Activated T-cell treated with anti-CD3 and anti-CD28 coated beads for 1 hour (primary cell): ENCODE measurements around the gene FOXA2.
"Not testable (repeated sequence)": the region's sequence is repeated elsewhere in the genome, so short reads cannot be mapped to it uniquely, and the experiment has no call there.

Experiments
- DNase-seq: peaks from one replicate; pipeline ENCODE4 v3.0.0-alpha.2; 2020; ENCODE audit warnings: low read depth

The FOXA2 gene

DNA sequence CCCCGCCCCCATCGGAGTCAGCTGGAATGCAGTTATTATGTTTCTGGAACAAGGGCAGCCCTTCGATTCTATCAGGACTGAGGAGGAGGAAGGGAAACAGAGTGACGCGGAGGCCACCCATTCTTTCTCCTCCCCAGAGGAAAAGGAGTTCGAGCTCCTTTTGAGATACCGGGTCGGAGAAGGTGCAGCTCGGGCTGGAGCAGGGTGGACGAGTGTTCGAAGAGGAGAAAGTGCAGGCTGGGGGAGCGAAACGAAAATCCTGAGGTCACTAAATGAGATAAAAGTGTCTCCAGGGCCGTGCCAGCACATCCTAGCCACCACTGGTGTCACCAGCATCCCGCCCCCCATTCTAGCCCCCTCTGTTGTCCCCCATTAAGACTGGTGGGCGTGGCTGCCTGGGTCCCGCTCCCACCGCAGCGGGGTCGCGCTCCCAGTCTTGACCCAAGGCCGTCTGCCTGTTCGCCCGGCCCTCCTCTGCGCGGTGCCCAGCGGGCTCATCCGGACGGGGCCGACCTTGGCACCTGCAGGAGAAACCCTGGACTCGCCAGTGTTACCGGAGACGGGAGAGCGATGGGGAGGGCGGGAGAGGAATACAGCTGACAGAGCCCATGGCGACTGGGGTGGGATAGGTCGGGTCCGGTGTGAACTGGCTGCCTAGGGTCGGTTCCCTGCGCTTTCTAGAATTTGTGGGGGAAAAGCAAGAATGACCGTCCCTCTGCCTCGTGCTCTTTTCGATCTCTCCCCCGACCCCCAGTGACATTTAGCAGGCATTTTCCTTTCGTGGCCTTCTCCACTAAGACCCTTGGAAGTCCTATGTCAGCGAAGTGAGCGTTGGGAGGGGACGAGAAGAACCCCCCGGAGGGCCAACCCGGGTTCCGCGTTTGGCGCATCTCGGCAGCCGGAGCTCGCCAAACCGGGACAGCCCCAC is 16.2 kb downstream of the FOXA2 start:
- no peak for DNase-seq

DNA sequence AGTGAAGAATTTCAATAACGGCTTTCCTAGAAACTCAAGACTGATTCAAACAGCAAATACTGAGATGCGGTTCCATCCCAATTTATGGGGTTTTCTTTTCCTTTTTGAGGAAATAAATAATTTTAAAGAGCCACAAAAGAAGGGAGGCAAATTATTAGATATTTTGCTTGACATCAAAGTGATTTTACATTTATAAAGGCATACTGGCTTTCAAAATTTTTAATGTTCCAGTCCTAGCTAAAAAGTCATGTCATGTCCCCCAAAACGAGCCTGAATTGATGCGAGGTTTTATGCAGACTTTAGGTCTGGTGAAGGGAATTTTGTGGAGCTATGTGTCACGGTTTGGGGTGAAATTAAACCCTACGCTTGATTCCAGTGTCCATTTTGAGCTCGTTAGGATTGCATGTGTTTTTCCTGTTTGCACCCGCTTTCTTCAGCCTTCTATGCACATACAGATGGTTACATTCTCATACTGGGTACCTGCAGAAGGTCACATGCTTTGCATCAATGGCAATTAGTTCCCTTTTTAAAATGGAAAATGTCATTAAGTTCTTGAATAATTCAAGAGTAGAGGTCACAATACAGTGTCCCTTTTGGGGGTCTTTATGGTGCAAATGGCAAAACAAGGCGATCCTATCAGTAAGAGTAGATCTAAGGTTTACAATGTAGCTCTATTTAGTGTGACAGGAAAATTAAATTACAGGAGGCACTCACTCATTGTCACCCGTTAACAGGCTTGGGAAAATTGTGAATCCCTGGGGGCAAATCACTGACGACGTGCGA is 17.3 kb downstream of the FOXA2 start:
- DNase-seq = no peak

DNA sequence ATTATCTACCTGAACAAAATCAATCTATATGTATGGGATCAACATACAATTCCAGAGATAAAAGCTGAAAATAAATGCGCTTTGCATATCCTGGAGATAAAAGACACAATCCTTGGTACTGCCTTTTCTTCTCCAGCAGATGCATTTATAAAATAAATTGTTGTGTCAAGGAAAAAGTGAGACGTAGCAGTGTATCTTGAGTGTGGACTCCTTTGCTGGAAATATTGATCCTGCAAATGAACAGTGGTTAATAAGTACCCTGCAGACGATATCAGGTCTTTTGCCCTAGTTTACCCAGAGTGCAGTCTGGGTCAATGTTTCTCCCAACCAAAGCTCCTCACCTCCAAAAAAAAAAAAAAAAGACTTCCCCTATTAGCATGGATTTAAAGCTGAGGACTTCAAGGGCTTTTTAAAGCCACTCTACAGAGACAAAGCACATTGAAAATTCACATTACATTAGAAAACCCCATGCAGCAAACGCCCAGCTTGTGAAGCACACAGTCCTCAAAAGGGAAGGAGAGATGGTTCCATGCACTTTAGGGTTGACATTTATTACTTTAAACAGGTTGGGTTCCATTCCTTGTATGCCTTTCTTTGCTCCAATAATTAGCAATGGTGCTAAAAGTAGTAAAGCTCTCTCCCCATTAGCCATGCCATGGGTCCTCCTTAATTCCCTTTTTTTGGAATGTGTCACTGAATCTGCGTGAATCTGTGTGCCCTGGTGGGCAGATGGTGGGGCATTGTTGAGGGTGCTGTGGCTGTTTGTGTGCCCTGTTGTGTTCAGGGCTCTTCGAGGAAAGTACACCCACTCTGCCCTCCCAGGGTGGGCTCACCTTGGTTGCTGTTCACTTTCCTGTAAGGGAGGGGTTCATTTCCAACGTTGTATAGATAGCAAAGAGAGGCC is 21.1 kb downstream of the FOXA2 start:
- no peak for DNase-seq

DNA sequence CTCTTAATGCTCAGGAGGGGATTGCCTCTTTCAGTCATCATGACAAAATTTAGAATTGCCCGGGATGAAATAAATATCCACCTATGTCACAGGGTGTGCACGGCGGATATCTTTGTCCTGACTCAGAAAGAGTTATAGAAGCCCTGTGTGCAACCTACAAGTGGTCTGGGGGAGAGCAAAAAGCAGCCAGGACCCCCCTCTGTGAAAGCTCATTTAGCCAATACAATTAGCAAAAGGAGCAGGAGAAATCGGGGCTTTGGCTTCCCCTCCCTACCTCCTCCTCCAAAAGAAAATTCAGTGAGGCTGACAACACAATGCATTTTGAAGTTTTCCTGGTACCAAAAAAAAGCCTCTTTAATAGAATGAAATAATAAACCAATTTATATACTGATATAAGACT is 21.8 kb downstream of the FOXA2 start:
- no peak for DNase-seq

DNA sequence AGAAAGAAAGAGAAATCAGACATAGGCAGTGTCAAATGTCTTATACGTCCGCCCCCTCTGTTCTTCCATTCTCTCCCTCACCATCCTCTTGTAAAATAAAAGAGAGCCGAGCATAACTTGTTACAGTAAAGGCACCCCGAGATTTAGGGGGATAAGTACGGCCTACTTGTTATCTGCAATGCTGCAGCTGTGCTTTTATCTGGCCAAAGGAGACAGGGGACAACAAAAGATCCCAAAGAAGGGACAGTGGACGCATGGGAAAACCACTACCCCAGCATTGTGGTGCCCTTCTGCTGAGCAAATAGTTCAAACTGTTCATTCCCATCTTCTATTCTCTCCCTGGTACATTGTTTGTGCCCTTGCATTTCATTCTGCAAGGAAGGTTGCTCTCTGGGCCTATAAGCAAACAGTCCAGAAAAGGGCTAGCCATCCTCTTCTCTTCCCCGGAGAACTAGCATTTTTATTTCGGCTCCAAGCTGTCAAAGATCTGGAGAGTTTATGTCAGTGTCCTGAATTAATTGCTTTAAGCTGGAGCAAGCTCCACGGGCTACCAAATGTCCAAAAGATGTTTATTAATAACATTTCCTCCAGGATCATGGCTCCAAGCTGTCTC is 22.3 kb downstream of the FOXA2 start:
- no peak for DNase-seq

DNA sequence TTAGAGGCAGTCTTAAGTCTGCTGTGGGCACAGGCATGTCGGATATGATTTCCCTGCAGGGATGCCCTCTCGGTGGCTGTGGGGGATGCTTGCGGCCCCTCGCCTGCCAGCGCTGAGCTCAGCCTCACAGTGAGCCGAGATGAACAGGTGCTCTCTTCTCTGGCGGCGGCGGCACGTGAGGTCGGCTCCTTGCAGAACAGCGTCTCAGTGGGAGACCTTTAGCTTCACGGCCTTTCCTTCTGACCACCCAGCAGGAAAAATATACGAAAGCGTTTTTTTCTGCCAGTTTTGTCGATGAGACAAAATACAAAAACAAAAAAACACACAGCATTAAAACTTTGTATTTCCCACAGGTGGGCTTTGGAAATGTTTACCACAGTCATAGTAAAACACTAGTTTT is 23.6 kb downstream of the FOXA2 start:
- no peak for DNase-seq

DNA sequence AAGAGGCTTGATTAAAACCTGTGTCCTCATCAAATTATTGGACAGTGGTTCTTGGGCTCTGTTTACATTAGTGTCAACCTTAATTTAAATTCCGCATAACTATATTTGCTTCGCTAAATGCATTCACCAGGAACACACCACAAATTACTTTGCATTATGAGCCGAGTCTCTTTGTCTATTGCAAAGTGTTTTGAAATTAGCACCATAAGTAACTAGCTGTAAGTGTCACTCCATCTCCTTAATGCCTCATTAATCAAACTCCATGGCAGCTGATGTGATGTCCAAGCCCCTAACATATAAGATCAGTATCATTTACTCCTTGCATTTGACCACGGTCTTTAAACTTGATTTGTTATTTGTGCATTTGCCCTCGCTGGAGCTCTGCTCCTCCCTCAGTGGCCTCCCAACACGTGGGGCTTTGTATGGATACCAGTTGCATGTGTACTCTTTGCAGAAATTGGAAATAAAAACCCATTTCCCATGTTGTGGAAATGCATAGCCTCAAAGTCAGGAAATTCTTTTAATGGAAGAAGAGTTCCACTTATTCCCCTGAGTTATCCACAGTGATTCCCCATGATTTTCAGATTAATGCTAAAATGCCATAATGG is 24.6 kb downstream of the FOXA2 start:
- DNase-seq = no peak

DNA sequence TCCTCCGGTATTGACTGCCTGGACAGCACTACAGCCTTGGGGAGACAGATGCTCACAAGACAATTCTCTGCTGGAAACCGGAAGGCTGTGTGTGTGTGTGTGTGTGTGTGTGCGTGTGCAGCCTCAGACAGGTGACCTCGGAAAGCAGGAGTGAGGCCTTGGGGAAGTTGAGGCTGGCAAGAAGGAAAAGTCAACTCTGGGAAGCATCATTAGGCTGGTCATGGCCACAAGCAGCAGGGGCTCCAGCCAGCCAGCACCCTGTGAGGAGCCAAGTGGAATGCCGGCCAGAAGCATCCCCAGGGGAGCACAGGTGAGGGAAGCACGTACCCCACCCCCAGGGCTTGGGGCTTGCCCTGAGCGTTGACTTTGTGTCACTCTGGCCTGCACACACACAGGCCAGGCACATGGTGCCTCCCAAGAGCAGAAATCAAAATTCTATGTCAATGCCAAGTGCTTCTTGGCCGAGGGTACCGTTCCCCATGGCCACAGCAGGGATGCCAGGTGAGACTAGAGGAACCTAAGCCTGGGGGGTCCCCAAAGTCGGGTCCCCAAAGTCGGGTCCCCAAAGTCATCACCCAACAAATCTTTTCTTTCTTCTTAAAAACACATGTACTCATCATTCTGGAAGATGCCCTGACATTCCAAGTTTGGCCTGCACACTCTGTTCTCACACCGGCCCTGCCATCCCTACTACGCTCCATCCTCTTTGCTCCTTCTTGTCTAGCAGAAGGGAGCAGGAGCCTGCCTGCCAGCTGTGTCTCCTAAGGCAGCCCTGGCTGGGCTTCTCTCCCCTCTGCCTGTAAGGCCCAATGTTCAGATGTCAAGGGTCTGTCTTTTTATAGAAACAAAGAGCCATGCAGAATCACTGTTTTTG is 26.7 kb downstream of the FOXA2 start:
- no peak for DNase-seq

DNA sequence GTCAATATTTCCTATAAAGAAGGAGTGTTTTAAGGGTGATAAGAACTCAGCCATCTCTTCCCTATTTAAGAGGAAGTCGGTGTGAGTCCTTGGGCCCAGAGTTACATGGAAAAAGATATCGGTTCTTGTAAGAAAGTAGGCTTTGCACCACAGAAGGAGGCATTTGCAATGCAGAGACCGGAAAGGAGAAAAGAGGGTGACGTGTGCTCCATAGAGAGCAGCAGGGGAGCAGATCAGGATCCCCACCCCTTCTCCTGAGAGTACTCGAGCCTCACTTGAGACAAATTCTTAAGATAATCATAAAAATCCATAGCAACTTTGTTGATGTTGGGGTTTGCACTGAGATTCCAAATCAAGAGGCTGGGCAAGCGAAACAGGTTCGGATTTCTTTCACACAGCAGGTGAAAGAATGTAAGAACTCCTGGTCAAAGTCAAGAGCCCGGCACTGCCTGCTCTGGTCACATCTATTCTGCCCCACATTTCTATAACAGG is 27.8 kb downstream of the FOXA2 start:
- DNase-seq = no peak

DNA sequence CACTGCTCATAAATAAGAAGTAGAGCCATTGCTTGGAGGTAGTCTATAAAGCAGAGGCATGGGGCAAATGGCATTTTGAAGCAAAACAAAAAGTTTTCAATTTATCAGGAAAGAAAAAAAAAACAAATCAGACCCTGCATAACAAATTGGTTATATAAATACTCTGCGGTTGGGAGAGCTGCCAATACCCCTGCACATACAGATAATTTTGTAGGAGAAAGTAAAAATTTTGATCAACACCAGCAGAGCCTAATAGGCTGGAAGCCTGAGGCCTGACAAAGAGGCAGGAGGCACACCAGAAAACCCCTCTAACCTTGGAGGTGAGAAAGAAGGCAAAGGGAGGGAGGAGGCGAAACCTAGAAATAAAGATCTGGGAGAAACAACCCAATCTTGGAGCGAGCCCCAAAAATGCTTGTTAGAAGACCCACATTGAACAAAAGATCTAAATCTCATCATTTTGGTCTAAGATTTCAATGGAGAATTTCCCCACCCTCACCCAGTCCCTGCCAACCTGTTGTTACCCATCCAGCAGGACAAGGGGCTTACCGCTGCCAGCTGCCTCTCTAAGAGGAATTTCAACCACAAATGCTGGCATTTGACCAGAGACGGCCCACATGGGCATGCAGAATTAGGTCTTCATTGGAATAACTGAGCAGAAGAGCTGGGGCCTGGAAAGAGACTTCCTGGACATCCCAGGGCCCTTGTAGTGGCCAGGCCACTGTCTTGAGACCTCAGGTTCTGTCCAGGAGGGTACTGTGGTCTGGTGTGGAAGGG is 28.4 kb downstream of the FOXA2 start:
- no peak for DNase-seq

DNA sequence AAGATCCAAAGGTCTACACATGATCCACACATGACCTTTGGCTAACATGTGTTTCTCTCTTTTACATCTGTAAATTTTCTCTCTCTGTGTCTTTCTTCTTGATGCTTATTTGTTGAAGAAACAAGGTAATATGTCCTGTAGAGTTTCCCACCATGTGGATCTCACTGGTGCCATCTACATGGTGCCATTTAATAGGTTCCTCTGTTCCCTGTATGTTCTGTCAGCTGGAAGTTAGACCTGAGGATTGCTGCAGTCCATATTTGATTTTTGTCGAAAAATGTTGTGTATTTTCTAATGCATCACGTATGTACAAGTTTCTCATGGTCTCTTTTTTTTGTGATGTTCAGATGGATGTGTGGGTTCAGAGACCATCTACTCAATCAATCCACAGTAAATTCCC is 30.0 kb downstream of the FOXA2 start:
- DNase-seq = no peak

DNA sequence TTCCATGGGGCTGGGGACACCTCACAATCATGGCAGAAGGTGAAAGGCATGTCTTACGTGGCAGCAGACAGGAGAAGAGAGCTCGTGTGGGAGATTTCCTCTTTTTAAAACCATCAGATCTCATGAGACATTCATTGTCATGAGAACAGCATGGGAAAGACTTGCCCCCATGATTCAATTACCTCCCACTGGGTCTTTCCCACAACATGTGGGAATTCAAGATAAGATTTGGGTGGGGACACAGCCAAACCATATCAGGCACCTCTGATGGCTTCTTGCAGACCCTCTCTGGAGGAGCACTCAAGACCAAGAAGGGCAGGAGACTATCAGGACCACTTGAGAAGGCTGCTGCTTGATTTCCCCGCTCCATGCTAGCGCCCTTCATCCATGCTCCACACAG is 33.9 kb downstream of the FOXA2 start:
- DNase-seq = not testable (repeated sequence)

DNA sequence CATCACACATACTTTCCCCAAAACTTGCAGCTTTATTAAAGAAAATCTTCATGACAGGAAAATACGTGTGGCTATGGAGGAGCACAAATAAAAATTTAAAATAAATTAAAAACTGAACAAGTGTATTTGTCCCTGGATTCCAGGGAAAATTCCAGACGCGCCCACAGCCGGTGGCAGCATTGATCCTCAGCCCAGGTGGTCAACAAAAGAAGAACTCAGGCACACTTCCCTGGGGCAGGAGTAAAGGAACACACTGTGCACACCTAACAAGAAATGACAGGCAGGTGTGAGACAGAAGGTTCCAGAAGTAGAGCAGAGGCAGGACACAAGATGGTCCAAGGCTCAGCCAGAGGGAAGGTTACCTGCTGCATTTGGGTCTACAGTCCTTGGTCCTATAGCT is 36.3 kb downstream of the FOXA2 start:
- DNase-seq = no peak

DNA sequence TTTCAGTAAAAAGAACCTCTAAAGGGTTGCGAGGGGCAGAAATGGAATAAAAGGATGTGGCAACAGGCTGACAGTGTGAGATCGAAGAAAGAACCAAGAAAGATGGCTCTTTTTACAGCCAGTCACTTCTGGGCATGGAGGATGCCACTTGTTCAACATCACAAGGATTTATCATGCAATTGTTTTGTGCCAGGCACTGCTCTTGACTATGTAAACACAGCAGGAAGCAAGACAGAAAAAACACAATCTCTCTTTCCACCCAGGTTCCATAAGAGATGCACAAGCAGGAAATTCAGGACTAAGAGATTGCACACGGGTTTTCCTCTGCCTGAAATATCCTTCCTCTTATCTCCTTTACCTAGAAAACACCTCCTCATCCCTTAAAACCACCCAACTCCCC is 38.0 kb downstream of the FOXA2 start:
- no peak for DNase-seq

DNA sequence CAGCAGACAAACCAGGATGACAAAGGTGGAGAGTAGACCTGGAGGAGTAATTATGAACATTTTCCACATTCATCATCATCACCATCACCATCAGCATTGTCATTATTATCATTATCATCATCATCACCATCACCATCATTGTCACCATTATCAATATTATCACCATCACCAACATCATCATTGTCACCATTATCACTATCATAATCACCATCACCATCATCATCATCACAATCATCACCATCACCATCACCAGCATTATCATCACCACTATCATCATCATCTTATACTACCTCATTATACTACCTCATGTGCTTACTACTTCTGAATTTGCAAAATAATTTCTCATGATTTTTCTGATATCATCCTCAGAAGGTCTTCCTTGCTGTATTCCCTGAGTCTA is 39.3 kb downstream of the FOXA2 start:
- no peak for DNase-seq

DNA sequence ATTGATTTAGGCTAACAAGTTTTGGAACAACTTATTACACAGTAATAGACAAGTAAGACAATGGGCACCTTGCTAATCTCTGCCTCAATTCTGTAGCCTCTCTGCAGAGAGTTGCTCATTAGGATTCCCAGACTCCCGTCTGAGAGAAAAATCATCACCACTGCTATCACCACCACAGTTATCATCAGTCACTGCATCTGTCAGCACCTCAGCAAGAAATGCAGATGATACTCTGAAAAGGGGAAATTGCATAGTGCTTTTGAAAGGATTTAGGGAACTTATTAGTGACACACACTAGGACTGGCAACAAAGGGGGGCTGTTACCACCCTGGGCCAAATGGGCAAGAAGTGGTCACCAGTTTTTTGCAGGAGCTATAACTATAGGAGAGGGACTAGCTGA is 39.9 kb downstream of the FOXA2 start:
- no peak for DNase-seq

DNA sequence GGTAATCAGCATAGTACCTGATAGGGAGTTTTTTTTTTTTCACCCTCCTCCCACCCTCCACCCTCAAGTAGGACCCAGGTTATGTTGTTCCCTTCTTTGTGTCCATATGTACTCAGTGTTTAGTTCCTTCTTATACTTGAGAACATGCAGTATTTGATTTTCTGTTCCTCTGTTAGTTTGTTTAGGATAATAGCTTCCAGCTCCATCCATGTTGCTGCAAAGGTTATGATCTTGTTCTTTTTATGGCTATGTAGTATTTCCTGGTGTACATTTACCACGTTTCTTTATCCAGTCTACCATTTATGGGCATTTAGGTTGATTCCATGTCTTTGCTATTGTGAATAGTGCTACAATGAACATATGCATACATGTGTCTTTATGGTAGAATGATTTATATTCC is 41.9 kb downstream of the FOXA2 start:
- no peak for DNase-seq

DNA sequence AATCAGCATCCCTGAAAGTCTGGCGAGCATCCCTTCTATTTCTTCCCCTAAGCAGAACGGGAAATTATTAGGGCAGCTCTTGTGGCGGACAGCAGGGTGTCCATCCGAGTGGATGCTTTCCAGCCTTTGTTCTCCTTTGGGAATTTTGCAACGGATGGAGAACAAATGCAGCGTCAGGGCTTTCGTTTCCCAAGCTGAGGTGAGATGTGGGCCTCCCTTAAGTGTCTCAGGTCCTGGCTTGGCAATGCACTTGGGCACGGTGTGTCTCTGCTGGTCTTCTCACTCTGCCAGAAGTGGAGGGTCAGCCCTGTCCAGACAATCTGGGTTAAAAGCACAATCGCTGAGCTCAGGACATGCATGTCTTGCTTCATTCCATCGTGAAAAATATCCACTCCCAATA is 43.5 kb downstream of the FOXA2 start:
- no peak for DNase-seq

DNA sequence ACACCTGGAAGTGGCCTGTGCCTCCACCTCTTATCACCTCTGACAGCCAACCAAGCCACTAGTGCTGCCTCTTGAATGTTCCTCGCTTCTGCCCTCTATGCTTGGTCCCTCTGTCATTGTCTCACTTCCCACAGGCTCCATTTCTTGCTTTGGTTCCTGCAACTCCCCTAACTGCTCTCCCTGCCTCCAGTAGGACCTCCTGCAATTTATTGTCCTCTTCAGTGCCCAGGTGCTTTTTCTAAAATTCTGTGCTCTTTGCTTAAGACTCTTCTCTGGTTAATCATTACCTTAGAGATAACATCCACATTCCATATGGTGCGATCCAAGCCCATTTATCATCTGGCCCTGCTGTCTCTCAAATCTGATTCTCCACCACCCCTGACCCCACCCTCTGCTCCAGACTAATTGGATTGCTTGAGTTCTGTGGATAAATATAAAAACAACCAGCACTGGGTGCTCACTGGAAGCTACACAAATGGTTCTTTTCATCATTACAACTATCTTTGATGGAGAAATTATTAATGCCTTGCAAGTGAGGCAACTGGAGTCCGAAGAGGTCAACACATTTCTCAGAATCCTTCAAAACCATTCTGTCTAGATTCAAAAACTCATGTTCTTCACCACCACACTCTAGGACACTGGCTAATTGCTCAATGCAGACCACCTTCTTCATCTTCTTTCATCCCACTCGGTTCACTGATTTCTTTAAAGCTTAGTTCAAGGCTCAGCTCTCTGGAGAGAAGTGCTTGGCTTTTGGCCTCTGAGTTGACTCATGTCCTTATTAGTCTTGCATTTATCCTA is 47.2 kb downstream of the FOXA2 start:
- DNase-seq = no peak
